ENCODE measurements around the gene MCF2L2. TPM values are rescaled to one million over a fixed set of nuclear protein-coding genes. Genes with fewer than 3 reads are reported as not detected.

The MCF2L2 gene
- total and polyA plus RNA-seq, 2 donors: 0.44 to 3.6 TPM

GRCh38 chr3:183255348-183255730, 173.1 kb downstream of the MCF2L2 start:
- Histone ChIP-seq H3K4me3 (ENCODE audit: low read depth, low read length) (no peak overlapping the region), H3K27ac (ENCODE audit: low read depth) (no peak overlapping the region), H3K4me1 (ENCODE audit: insufficient read depth) (no peaks in the 10 kb centered on the region), H3K36me3 (ENCODE audit: insufficient read depth) (no peaks in the 10 kb centered on the region)
- no peak for DNase-seq (ENCODE audit: extremely low spot score)
- WGBS: 92% methylated on average over 4 of the region's 4 CpGs

- peak overlapping the region; percentile 95 for H3K27ac ChIP-seq (ENCODE audit: low read depth)
- no peak for DNase-seq (ENCODE audit: extremely low spot score)
- 18% methylated on average over 49 of the region's 49 CpGs for WGBS
- H3K4me1 ChIP-seq (ENCODE audit: insufficient read depth): no peaks in the 10 kb centered on the region
- no peaks in the 10 kb centered on the region for H3K36me3 ChIP-seq (ENCODE audit: insufficient read depth)
- H3K4me3 ChIP-seq (ENCODE audit: low read depth, low read length): peak overlapping the region; percentile 96
Observed at GRCh38 chr3:183254487-183255347, 173.7 kb downstream of the MCF2L2 start.

GRCh38 chr3:183253528-183254486, 174.6 kb downstream of the MCF2L2 start:
- WGBS: under 1% methylated on average over 111 of the region's 111 CpGs
- no peak for DNase-seq (ENCODE audit: extremely low spot score)
- Histone ChIP-seq H3K27ac (ENCODE audit: low read depth) (peak overlapping the region; percentile 95), H3K4me1 (ENCODE audit: insufficient read depth) (no peaks in the 10 kb centered on the region), H3K4me3 (ENCODE audit: low read depth, low read length) (peak overlapping the region; percentile 96), H3K36me3 (ENCODE audit: insufficient read depth) (no peaks in the 10 kb centered on the region)

GRCh38 chr3:183252973-183253527, 175.4 kb downstream of the MCF2L2 start, which contains the start of gene B3GNT5:
Gene B3GNT5 (plus strand): TSS chr3:183253253. CDS start chr3:183269799, 16,546 bp downstream.
- H3K27ac ChIP-seq (ENCODE audit: low read depth): peak within 1 kb of the TSS; percentile 95
- under 1% methylated on average over 43 of the region's 43 CpGs for WGBS
- no peaks in the 10 kb centered on the region for H3K4me1 ChIP-seq (ENCODE audit: insufficient read depth)
- peak within 1 kb of the TSS; percentile 96 for H3K4me3 ChIP-seq (ENCODE audit: low read depth, low read length)
- H3K36me3 ChIP-seq (ENCODE audit: insufficient read depth): no peaks in the 10 kb centered on the region
- no peak for DNase-seq (ENCODE audit: extremely low spot score)

GRCh38 chr3:183252118-183252782, 176.2 kb downstream of the MCF2L2 start:
- Histone ChIP-seq H3K4me3 (ENCODE audit: low read depth, low read length) (no peak overlapping the region), H3K36me3 (ENCODE audit: insufficient read depth) (no peaks in the 10 kb centered on the region), H3K4me1 (ENCODE audit: insufficient read depth) (no peaks in the 10 kb centered on the region), H3K27ac (ENCODE audit: low read depth) (no peak overlapping the region)
- no peak for DNase-seq (ENCODE audit: extremely low spot score)
- WGBS: 91% methylated on average over 5 of the region's 5 CpGs

- no peaks in the 10 kb centered on the region for H3K36me3 ChIP-seq (ENCODE audit: insufficient read depth)
- DNase-seq (ENCODE audit: extremely low spot score): no peak
- no peaks in the 10 kb centered on the region for H3K4me1 ChIP-seq (ENCODE audit: insufficient read depth)
- no peak overlapping the region for H3K27ac ChIP-seq (ENCODE audit: low read depth)
- H3K4me3 ChIP-seq (ENCODE audit: low read depth, low read length): no peak overlapping the region
- 84% methylated on average over 6 of the region's 6 CpGs for WGBS
Observed at GRCh38 chr3:183249006-183249718, 179.3 kb downstream of the MCF2L2 start.

GRCh38 chr3:183247011-183247589, 181.3 kb downstream of the MCF2L2 start:
- Histone ChIP-seq H3K4me1 (ENCODE audit: insufficient read depth) (no peaks in the 10 kb centered on the region), H3K36me3 (ENCODE audit: insufficient read depth) (no peaks in the 10 kb centered on the region), H3K4me3 (ENCODE audit: low read depth, low read length) (no peak overlapping the region), H3K27ac (ENCODE audit: low read depth) (no peak overlapping the region)
- 66% methylated on average over 6 of the region's 6 CpGs for WGBS
- no peak for DNase-seq (ENCODE audit: extremely low spot score)

- H3K4me1 ChIP-seq (ENCODE audit: insufficient read depth): no peaks in the 10 kb centered on the region
- no peaks in the 10 kb centered on the region for H3K36me3 ChIP-seq (ENCODE audit: insufficient read depth)
- no peak overlapping the region for H3K4me3 ChIP-seq (ENCODE audit: low read depth, low read length)
- no peak for DNase-seq (ENCODE audit: extremely low spot score)
- no peak overlapping the region for H3K27ac ChIP-seq (ENCODE audit: low read depth)
Observed at GRCh38 chr3:183244981-183245476, 183.4 kb downstream of the MCF2L2 start.

- WGBS: 71% methylated on average over 2 of the region's 2 CpGs
- Histone ChIP-seq H3K36me3 (ENCODE audit: insufficient read depth) (no peaks in the 10 kb centered on the region), H3K4me1 (ENCODE audit: insufficient read depth) (no peaks in the 10 kb centered on the region), H3K4me3 (ENCODE audit: low read depth, low read length) (no peak overlapping the region), H3K27ac (ENCODE audit: low read depth) (no peak overlapping the region)
- DNase-seq (ENCODE audit: extremely low spot score): no peak
Observed at GRCh38 chr3:183244219-183244618, 184.2 kb downstream of the MCF2L2 start.

- no peak overlapping the region for H3K4me3 ChIP-seq (ENCODE audit: low read depth, low read length)
- WGBS: 91% methylated on average over 1 of the region's 1 CpG
Observed at GRCh38 chr3:183242431-183242830, 186.0 kb downstream of the MCF2L2 start.

GRCh38 chr3:183239046-183239445, 189.4 kb downstream of the MCF2L2 start:
- WGBS: 42% methylated on average over 5 of the region's 5 CpGs
- Histone ChIP-seq H3K27ac (ENCODE audit: low read depth) (no peak overlapping the region), H3K4me3 (ENCODE audit: low read depth, low read length) (no peak overlapping the region), H3K36me3 (ENCODE audit: insufficient read depth) (no peaks in the 10 kb centered on the region), H3K4me1 (ENCODE audit: insufficient read depth) (no peaks in the 10 kb centered on the region)
- DNase-seq (ENCODE audit: extremely low spot score): no peak

More at GRCh38 chr3:183242431-183242830, 186.0 kb downstream of the MCF2L2 start:
- DNase-seq (ENCODE audit: extremely low spot score): no peak
- no peaks in the 10 kb centered on the region for H3K4me1 ChIP-seq (ENCODE audit: insufficient read depth)
- no peak overlapping the region for H3K27ac ChIP-seq (ENCODE audit: low read depth)
- no peaks in the 10 kb centered on the region for H3K36me3 ChIP-seq (ENCODE audit: insufficient read depth)

GRCh38 chr3:183233966-183234365, 194.5 kb downstream of the MCF2L2 start:
- no peak overlapping the region for H3K27ac ChIP-seq (ENCODE audit: low read depth)
- 61% methylated on average over 4 of the region's 4 CpGs for WGBS
- no peaks in the 10 kb centered on the region for H3K4me1 ChIP-seq (ENCODE audit: insufficient read depth)
- H3K36me3 ChIP-seq (ENCODE audit: insufficient read depth): no peaks in the 10 kb centered on the region
- no peak for DNase-seq (ENCODE audit: extremely low spot score)
- no peak overlapping the region for H3K4me3 ChIP-seq (ENCODE audit: low read depth, low read length)
